HCT116 (cell line): Measurements from ENCODE around the gene PSKH1.

Experiments used
- ATF3 ChIP-seq: IDR thresholded peaks from 2 replicates; pipeline ENCODE4 v1.6.1; 2012
- CEBPB ChIP-seq: IDR thresholded peaks from 2 replicates; pipeline ENCODE4 v1.6.1; 2012; ENCODE audit warnings: low read depth
- CTCF ChIP-seq, 3 experiments: fragments of 200-600 bp in 1 of 3; sonication (generic) in 1 of 3; IDR thresholded peaks in 2 of 3; conservative IDR thresholded peaks in 1 of 3; 2 replicates each; pipeline ENCODE4 v1.5.1; 2012 to 2017; ENCODE audit warnings: low read depth in 2 of 3, low read length in 2 of 3, antibody characterized with exemption in 1 of 3, borderline replicate concordance in 1 of 3, control low read depth in 1 of 3, mild to moderate bottlenecking in 1 of 3, mixed read lengths in 1 of 3, mixed run types in 1 of 3, moderate library complexity in 1 of 3; ENCODE audit not compliant: insufficient read depth in 1 of 3
- ELF1 ChIP-seq: IDR thresholded peaks from 2 replicates; pipeline ENCODE4 v1.6.1; 2012; ENCODE audit warnings: low read depth, borderline replicate concordance
- EZH2 ChIP-seq: fragments of 200-600 bp; sonication (generic); IDR thresholded peaks from 2 replicates; pipeline ENCODE4 v1.6.1; 2017; ENCODE audit warnings: antibody characterized with exemption, mixed run types
- EZH2phosphoT487 ChIP-seq: fragments of 200-600 bp; IDR thresholded peaks from 2 replicates; pipeline ENCODE4 v1.6.1; 2018; ENCODE audit warnings: antibody characterized with exemption, borderline replicate concordance
- POLR2A ChIP-seq: IDR thresholded peaks from 2 replicates; pipeline ENCODE4 v1.7.0; 2011; ENCODE audit warnings: borderline replicate concordance; ENCODE audit not compliant: insufficient read depth, insufficient read length; ENCODE audit errors: extremely low read depth
- POLR2AphosphoS5 ChIP-seq: IDR thresholded peaks from 2 replicates; pipeline ENCODE4 v1.6.1; 2011; ENCODE audit warnings: mild to moderate bottlenecking, low read depth, low read length, moderate library complexity
- RAD21 ChIP-seq: IDR thresholded peaks from 2 replicates; pipeline ENCODE4 v1.6.1; 2012; ENCODE audit warnings: low read depth, mild to moderate bottlenecking
- SP1 ChIP-seq: IDR thresholded peaks from 2 replicates; pipeline ENCODE4 v1.6.1; 2012; ENCODE audit warnings: low read depth
- YY1 ChIP-seq: IDR thresholded peaks from 2 replicates; pipeline ENCODE4 v1.6.1; 2011; ENCODE audit warnings: low read length, low read depth, moderate library complexity, mild to moderate bottlenecking; ENCODE audit not compliant: insufficient replicate concordance; ENCODE audit errors: extremely low read depth
- ZBTB33 ChIP-seq: IDR thresholded peaks from 2 replicates; pipeline ENCODE4 v1.6.1; 2011; ENCODE audit warnings: mild to moderate bottlenecking, low read length, moderate library complexity; ENCODE audit not compliant: insufficient replicate concordance; ENCODE audit errors: extremely low read depth

DNA sequence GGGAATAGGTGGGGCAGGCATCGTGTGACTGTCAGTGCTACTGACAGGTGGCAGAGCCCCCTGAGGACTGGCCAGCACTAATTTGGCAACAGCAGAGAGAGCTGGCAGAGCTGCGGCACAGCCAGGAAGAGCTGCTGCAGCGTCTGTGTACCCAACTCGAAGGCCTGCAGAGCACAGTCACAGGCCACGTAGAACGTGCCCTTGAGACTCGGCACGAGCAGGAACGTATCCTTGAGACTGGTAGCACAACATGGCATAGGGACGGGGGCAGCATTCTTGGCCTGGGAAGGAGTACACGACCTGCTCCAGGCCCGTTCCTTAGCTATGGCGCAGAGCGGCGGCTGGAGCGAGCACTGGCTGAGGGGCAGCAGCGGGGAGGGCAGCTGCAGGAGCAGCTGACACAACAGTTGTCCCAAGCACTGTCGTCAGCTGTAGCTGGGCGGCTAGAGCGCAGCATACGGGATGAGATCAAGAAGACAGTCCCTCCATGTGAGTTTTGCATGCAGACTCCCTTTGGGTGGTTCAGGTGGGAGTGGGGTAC, 11.4 kb upstream of the PSKH1 start:
- TF ChIP-seq ELF1 (no peak), CTCF (IDR thresholded peaks at IDR 0.05 in 2 of 3, conservative IDR thresholded peaks at IDR 0.05 in 1 of 3; ENCODE audit: borderline replicate concordance in 1 of 3, insufficient read depth in 1 of 3, low read depth in 2 of 3, low read length in 2 of 3) (no peak), SP1 (no peak), POLR2A (no peak), YY1 (no peak), POLR2AphosphoS5 (no peak), RAD21 (no peak), CEBPB (no peak), EZH2 (no peak), EZH2phosphoT487 (no peak), ATF3 (no peak), ZBTB33 (no peak)
